ENCODE measurements around the gene BCAS3.

Gene BCAS3

GRCh38 chr17:60677308-60678117 lies at the start of gene BCAS3:
Gene BCAS3 (plus strand): TSS chr17:60677851.
- Mint-ChIP-seq H3K27me3 (no peaks in the 10 kb centered on the region), H3K4me1 (peaks cover 19% of the 10 kb centered on the region), H3K27ac (peak within 1 kb of the TSS; percentile 82), H3K9me3 (peaks cover 5% of the 10 kb centered on the region), H3K4me3 (peak within 1 kb of the TSS; percentile 94), H3K36me3 (ENCODE audit: low read depth) (no peaks in the 10 kb centered on the region)
- DNase-seq, result peak; percentile 94
- peak; percentile 98 for ATAC-seq

DNA sequence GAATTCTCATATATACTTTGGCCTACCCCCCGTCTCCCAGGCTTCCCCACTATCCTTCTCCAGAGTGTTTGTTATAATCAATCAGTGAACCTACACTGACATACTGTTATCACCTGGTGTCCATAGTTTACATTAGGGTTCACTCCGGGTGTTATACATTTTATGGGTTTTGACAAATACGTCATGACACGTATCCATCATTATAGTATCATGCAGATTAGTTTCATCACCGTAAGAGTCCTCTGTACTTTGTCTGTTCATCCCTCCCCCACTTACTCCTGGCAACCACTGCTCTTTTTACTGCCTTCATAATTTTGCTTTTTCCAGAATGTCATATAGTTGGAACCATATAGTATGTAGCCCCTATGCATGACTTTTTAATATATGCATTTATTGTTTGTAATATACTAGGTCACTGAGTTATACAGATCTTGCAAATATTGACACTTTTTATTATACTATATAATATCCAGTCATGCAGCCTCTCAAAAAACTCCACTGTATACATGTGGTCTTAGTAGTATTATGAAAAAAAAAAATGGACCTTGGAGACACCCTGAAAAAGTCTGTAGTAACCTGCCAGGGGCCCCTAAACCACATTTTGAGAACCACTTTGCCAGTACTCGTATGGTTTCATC lies 49.3 kb upstream of the BCAS3 start:
- DNase-seq, result no peak
- H3K27ac Mint-ChIP-seq, result no peak overlapping the region
- no peaks in the 10 kb centered on the region for H3K27me3 Mint-ChIP-seq
- no peaks in the 10 kb centered on the region for H3K9me3 Mint-ChIP-seq
- peaks cover 2% of the 10 kb centered on the region for H3K4me1 Mint-ChIP-seq
- H3K4me3 Mint-ChIP-seq, result no peak overlapping the region
- peaks cover 10% of the 10 kb centered on the region for H3K36me3 Mint-ChIP-seq (ENCODE audit: low read depth)
- no peak for ATAC-seq

DNA sequence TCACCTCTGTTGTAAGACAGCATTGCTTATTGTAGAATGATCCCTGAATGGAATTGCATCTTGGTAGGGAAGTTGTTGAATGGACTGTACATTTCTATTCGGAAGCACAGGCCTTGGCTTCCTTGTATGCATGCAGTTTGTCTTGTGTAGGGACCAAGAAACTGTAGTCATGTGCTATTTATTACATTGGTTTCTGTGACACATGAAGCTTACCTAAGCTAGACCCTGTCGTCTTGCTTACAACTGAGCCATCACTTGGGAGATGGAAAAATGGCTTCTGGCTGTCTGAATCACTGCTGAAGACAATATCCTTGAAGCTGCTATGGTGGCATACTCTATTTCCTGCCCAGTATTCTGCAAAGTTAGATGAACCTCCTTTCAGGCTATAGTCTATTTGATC lies 48.5 kb upstream of the BCAS3 start:
- Mint-ChIP-seq H3K9me3 (no peaks in the 10 kb centered on the region), H3K27me3 (no peaks in the 10 kb centered on the region), H3K4me1 (peaks cover 2% of the 10 kb centered on the region), H3K4me3 (no peak overlapping the region), H3K36me3 (ENCODE audit: low read depth) (peaks cover 9% of the 10 kb centered on the region), H3K27ac (no peak overlapping the region)
- ATAC-seq (no peak), DNase-seq (no peak)

DNA sequence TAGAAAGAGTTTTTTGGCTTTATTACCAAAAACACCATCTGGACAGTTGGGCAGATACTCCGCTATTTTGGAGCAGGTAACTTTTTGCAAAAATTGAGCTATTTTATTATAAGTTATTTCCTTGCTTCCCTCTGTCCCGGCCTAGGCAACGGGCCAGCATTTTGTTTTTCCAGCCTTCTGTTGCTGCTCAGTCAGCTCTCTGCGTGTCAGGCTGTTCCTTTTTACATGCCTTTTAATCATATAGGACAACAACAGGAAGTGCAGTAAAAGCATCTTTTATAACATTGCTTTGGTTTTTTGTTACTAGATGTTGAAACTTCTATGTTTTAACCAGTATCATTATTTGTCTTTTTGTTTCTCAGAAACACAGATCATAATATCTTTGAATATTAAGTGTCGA lies 47.3 kb upstream of the BCAS3 start:
- ATAC-seq, result no peak
- no peak for DNase-seq
- Mint-ChIP-seq H3K36me3 (ENCODE audit: low read depth) (peaks cover 9% of the 10 kb centered on the region), H3K27ac (no peak overlapping the region), H3K4me3 (no peak overlapping the region), H3K27me3 (no peaks in the 10 kb centered on the region), H3K9me3 (no peaks in the 10 kb centered on the region), H3K4me1 (peaks cover 2% of the 10 kb centered on the region)

GRCh38 chr17:60631119-60631518 lies 46.5 kb upstream of the BCAS3 start:
- H3K4me1 Mint-ChIP-seq, result peaks cover 2% of the 10 kb centered on the region
- no peak for ATAC-seq
- no peak for DNase-seq
- no peak overlapping the region for H3K4me3 Mint-ChIP-seq
- H3K27ac Mint-ChIP-seq, result no peak overlapping the region
- peaks cover 9% of the 10 kb centered on the region for H3K36me3 Mint-ChIP-seq (ENCODE audit: low read depth)
- H3K27me3 Mint-ChIP-seq, result no peaks in the 10 kb centered on the region
- no peaks in the 10 kb centered on the region for H3K9me3 Mint-ChIP-seq

DNA sequence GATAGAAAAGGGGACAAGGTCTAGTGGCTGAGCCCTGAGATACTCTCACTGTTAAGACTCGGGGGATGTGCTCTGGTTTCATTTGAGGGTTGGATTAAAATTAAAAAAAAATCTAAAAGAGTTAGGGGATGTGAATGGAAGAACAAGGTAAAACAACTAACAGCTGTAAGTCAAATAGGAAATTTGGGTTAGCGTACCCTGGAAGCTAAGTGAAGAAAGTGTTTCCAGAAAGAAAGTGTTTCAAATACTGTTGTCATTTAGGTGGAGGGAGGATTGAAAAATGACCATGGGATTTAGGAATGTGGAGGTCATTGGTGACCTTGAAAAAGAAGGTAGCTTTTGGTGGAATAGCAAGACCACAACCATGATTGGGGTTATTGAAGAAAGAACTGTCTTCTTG lies 40.0 kb upstream of the BCAS3 start:
- no peaks in the 10 kb centered on the region for H3K9me3 Mint-ChIP-seq
- H3K27ac Mint-ChIP-seq, result no peak overlapping the region
- H3K4me3 Mint-ChIP-seq, result no peak overlapping the region
- H3K27me3 Mint-ChIP-seq, result no peaks in the 10 kb centered on the region
- ATAC-seq (no peak), DNase-seq (no peak)
- peaks cover 9% of the 10 kb centered on the region for H3K4me1 Mint-ChIP-seq
- H3K36me3 Mint-ChIP-seq (ENCODE audit: low read depth), result peaks cover 9% of the 10 kb centered on the region

- Mint-ChIP-seq H3K27ac (no peak overlapping the region), H3K9me3 (no peaks in the 10 kb centered on the region), H3K4me3 (no peak overlapping the region), H3K36me3 (ENCODE audit: low read depth) (peaks cover 11% of the 10 kb centered on the region), H3K27me3 (no peaks in the 10 kb centered on the region), H3K4me1 (peaks cover 9% of the 10 kb centered on the region)
- ATAC-seq, result no peak
- DNase-seq, result no peak
Observed at GRCh38 chr17:60639019-60639330, 38.7 kb upstream of the BCAS3 start.

- DNase-seq, result no peak
Observed at GRCh38 chr17:60640503-60640902, 37.1 kb upstream of the BCAS3 start.

GRCh38 chr17:60641126-60641525 lies 36.5 kb upstream of the BCAS3 start:
- peaks cover 11% of the 10 kb centered on the region for H3K36me3 Mint-ChIP-seq (ENCODE audit: low read depth)
- H3K27me3 Mint-ChIP-seq, result no peaks in the 10 kb centered on the region
- ATAC-seq, result no peak
- H3K4me3 Mint-ChIP-seq, result no peak overlapping the region
- no peaks in the 10 kb centered on the region for H3K9me3 Mint-ChIP-seq
- H3K4me1 Mint-ChIP-seq, result peaks cover 10% of the 10 kb centered on the region
- DNase-seq, result no peak
- no peak overlapping the region for H3K27ac Mint-ChIP-seq

More at GRCh38 chr17:60640503-60640902, 37.1 kb upstream of the BCAS3 start:
- peaks cover 9% of the 10 kb centered on the region for H3K4me1 Mint-ChIP-seq
- H3K36me3 Mint-ChIP-seq (ENCODE audit: low read depth), result peaks cover 11% of the 10 kb centered on the region
- H3K27ac Mint-ChIP-seq, result no peak overlapping the region
- H3K9me3 Mint-ChIP-seq, result no peaks in the 10 kb centered on the region
- H3K4me3 Mint-ChIP-seq, result no peak overlapping the region
- no peak for ATAC-seq
- H3K27me3 Mint-ChIP-seq, result no peaks in the 10 kb centered on the region

GRCh38 chr17:60641810-60642220 lies 35.8 kb upstream of the BCAS3 start:
- Mint-ChIP-seq H3K36me3 (ENCODE audit: low read depth) (peaks cover 11% of the 10 kb centered on the region), H3K4me1 (peaks cover 11% of the 10 kb centered on the region), H3K27me3 (no peaks in the 10 kb centered on the region), H3K9me3 (no peaks in the 10 kb centered on the region), H3K4me3 (no peak overlapping the region), H3K27ac (no peak overlapping the region)
- DNase-seq (peak; percentile 34), ATAC-seq (peak; percentile 64)

GRCh38 chr17:60645918-60646523 lies 31.6 kb upstream of the BCAS3 start:
- no peak overlapping the region for H3K27ac Mint-ChIP-seq
- ATAC-seq (no peak), DNase-seq (no peak)
- no peaks in the 10 kb centered on the region for H3K9me3 Mint-ChIP-seq
- H3K27me3 Mint-ChIP-seq, result no peaks in the 10 kb centered on the region
- peaks cover 12% of the 10 kb centered on the region for H3K4me1 Mint-ChIP-seq
- H3K4me3 Mint-ChIP-seq, result no peak overlapping the region
- H3K36me3 Mint-ChIP-seq (ENCODE audit: low read depth), result peaks cover 23% of the 10 kb centered on the region

DNA sequence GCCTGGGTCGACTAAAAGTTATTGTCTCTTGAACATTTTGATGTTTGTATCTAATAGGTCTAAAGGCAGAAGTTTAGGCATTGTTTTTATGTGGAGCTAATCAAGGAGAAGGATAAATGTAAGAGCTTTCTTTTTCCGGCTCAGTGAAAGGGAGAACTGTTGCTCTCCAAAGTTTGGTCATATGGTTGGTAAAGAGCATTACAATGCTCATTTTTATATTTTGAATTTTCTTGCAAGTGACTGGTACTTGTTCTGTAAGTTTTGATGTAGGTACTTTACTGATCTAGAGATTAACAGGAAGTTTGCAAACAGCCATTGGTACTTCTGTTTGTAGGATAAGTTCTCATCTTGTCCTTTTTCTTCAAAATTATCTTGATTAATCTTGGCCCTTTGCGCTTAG lies 30.9 kb upstream of the BCAS3 start:
- H3K27me3 Mint-ChIP-seq, result no peaks in the 10 kb centered on the region
- no peaks in the 10 kb centered on the region for H3K9me3 Mint-ChIP-seq
- peaks cover 27% of the 10 kb centered on the region for H3K36me3 Mint-ChIP-seq (ENCODE audit: low read depth)
- H3K4me1 Mint-ChIP-seq, result peaks cover 10% of the 10 kb centered on the region
- no peak for DNase-seq
- ATAC-seq, result no peak
- H3K27ac Mint-ChIP-seq, result no peak overlapping the region
- H3K4me3 Mint-ChIP-seq, result no peak overlapping the region

GRCh38 chr17:60647705-60648104 lies 29.9 kb upstream of the BCAS3 start:
- peaks cover 26% of the 10 kb centered on the region for H3K36me3 Mint-ChIP-seq (ENCODE audit: low read depth)
- H3K27ac Mint-ChIP-seq, result no peak overlapping the region
- H3K9me3 Mint-ChIP-seq, result no peaks in the 10 kb centered on the region
- no peak overlapping the region for H3K4me3 Mint-ChIP-seq
- no peak for ATAC-seq
- H3K27me3 Mint-ChIP-seq, result no peaks in the 10 kb centered on the region
- DNase-seq, result no peak
- peaks cover 14% of the 10 kb centered on the region for H3K4me1 Mint-ChIP-seq

DNA sequence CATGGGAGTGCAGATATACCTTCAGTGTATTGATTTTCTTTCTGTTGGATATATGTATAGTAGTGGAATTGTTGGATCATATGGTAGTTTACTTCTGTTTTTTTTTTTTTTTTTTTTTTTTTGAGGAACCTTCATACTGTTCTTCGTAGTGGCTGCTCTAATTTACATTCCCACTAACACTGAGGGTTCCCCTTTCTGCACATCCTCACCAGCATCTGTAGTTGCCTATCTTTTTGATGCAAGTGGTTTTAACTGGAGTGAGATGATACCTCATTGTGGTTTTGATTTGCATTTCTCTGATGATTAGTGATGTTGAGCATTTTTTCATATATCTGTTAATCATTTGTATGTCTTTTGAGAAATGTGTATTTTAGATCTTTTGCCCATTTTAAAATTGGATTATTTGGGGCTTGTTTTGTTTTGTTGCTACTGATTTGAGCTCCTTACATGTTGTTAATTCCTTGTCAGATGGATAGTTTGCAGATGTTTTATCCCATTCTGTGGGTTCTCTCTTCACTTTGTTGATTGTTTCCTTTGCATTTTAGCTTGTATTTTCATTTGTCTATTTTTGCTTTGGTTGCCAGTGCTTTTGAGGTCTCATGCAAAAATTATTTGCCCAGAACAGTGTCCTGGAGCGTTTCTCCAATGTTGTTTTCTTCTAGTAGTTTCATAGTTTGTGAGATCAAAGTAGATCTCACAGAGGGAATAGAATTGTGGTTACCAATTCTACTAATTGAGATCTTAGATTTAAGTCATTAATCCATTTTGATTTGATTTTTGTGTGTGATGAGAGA lies 25.0 kb upstream of the BCAS3 start:
- H3K4me1 Mint-ChIP-seq, result peaks cover 23% of the 10 kb centered on the region
- DNase-seq, result no peak
- no peak overlapping the region for H3K4me3 Mint-ChIP-seq
- ATAC-seq, result peak; percentile 80
- no peaks in the 10 kb centered on the region for H3K9me3 Mint-ChIP-seq
- H3K27ac Mint-ChIP-seq, result no peak overlapping the region
- H3K36me3 Mint-ChIP-seq (ENCODE audit: low read depth), result peaks cover 29% of the 10 kb centered on the region
- H3K27me3 Mint-ChIP-seq, result no peaks in the 10 kb centered on the region

All from activated naive CD8-positive, alpha-beta T cell treated with anti-CD3 and anti-CD28 coated beads, Interleukin-2, amount 50 U/mL, for 24 hours (primary cell).